Endothelial cell of umbilical vein (primary cell): Measurements from ENCODE around the gene ORM2. TPM values are rescaled to one million over a fixed set of nuclear protein-coding genes. Genes with fewer than 3 reads are reported as not detected.

Experiments
- polyA plus RNA-seq, 4 experiments: library from polyadenylated mRNA; depleted of rRNA in 3 of 4; stranded (reverse) in 3 of 4; unstranded in 1 of 4; fragments of >200 nt; gene quantifications; 2 replicates each; pipeline versions ENCODE4 v1.2.1 to v1.2.3, GENCODE V29; 2011 to 2012; ENCODE audit warnings: missing spikeins in 1 of 4
- total RNA-seq: library from RNA; stranded (reverse); gene quantifications from 2 replicates; pipeline ENCODE4 v1.2.3, GENCODE V29; 2021

ORM2 gene
- total and polyA plus RNA-seq, 2 donors (not counting 3 experiments of a cell fraction or from before 2014, with no cell fraction given), result not detected

Other genes starting within 250 kb of the ORM2 start
- 0.51 and 0.97 TPM in 2 replicates for gene KIF12, start 230.6 kb upstream of the ORM2 start, total RNA-seq
- 0.46 and 0.88 TPM in 2 replicates for gene KIF12, start 230.6 kb upstream of the ORM2 start, polyA plus RNA-seq
- gene COL27A1, start 174.3 kb upstream of the ORM2 start, total RNA-seq, result 48.6 and 49.1 TPM in 2 replicates
- gene COL27A1, start 174.3 kb upstream of the ORM2 start, polyA plus RNA-seq, result 14.7 and 14.9 TPM in 2 replicates
- not detected in 2 replicates for gene ORM1, start 6.8 kb upstream of the ORM2 start, total RNA-seq
- not detected in 2 replicates for gene ORM1, start 6.8 kb upstream of the ORM2 start, polyA plus RNA-seq
- 19.9 and 22.4 TPM in 2 replicates for gene AKNA, start 58.1 kb downstream of the ORM2 start, total RNA-seq
- gene AKNA, start 58.1 kb downstream of the ORM2 start, polyA plus RNA-seq, result 11.3 and 13.8 TPM in 2 replicates
- gene WHRN, start 175.6 kb downstream of the ORM2 start, total RNA-seq, result 0.69 and 1.1 TPM in 2 replicates
- gene WHRN, start 175.6 kb downstream of the ORM2 start, polyA plus RNA-seq, result 0.35 and 0.53 TPM in 2 replicates